K562 (cell line): Measurements from ENCODE around the gene LHPP.

ENCODE experiments used
- BDP1 ChIP-seq: IDR thresholded peaks from 3 replicates; pipeline ENCODE4 v1.6.1; 2011; ENCODE audit not compliant: insufficient read length, insufficient read depth
- EP300 ChIP-seq: IDR thresholded peaks from 2 replicates; pipeline ENCODE4 v1.6.1; 2012; ENCODE audit warnings: low read length, improper control_type of control experiment
- FOXM1 ChIP-seq, 2 experiments: fragments of 450-650 bp in 1 of 2; sonication (generic) in 1 of 2; formaldehyde crosslinking in 1 of 2; IDR thresholded peaks; 2 replicates each; pipeline versions ENCODE4 v1.6.1 to v1.9.0; 2017 to 2022; ENCODE audit warnings: low read depth in 2 of 2, mild to moderate bottlenecking in 2 of 2, missing genetic modification reagents in 1 of 2, moderate library complexity in 1 of 2
- KAT7 ChIP-seq: sonication (generic); formaldehyde crosslinking; IDR thresholded peaks from 2 replicates; pipeline ENCODE4 v1.8.0; 2022; ENCODE audit warnings: missing genetic modification reagents, mild to moderate bottlenecking, borderline replicate concordance
- SIN3B ChIP-seq: fragments of 450-650 bp; IDR thresholded peaks from 2 replicates; pipeline ENCODE4 v1.6.1; 2017; ENCODE audit warnings: low read depth, mild to moderate bottlenecking, moderate library complexity
- SRSF7 ChIP-seq: fragments of 200-400 bp; formaldehyde crosslinking; optimal IDR thresholded peaks from 2 replicates; pipeline ENCODE3; 2017; ENCODE audit warnings: mild to moderate bottlenecking, low read depth, low read length
- TBP ChIP-seq: optimal IDR thresholded peaks from 2 replicates; pipeline ENCODE3; 2011; ENCODE audit warnings: low read depth, low read length, improper control_type of control experiment
- TF ChIP-seq, protein P1 (sequence below): sonication (generic); formaldehyde crosslinking; IDR thresholded peaks from 2 replicates; pipeline ENCODE4 v1.8.0; 2022; ENCODE audit warnings: missing genetic modification reagents, mild to moderate bottlenecking, borderline replicate concordance
- TF ChIP-seq, protein P2 (sequence below): fragments of 450-650 bp; IDR thresholded peaks from 2 replicates; pipeline ENCODE4 v1.6.1; 2016; ENCODE audit warnings: antibody characterized with exemption

DNA sequence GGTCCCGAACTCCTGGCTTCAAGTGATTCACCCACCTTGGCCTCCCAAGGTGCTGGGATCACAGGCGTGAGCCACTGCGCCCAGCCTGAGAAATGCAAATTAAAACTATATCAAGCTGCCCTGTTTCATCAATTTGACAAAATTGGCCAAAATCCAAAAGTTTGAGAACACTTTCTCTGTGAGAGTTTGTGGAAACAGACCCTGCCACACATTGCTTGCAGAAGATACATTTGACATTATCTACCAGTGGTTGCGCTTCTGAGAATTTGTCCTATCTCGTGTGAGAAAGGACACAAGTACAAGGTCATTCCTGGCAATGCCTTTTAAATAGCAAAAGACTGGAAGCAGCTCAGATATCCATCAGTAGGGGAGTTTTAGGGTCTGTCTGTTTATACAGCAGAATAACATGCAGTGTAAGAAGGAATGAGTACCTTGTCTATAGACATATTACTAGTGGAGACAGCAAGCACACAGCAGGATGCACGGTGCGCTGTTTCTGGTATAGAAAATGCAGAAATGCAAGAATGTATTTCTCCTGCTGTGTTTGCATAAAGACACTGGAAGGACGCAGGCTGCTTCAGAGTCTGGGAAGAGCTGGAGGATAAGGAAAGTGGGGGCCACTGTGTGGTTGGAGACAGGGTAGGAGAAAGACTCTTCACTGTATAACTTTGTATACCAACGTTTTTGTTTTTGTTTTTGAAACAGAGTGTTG is 4.3 kb downstream of the LHPP start:
- TF ChIP-seq EP300 (no peak), KAT7 (CRISPR knock-in tag) (no peak), TBP (no peak), SIN3B (no peak), SRSF7 (no peak), FOXM1 (IDR thresholded peaks at IDR 0.05; ENCODE audit: low read depth) (no peak), FOXM1 (CRISPR knock-in tag; IDR thresholded peaks at IDR 0.05; ENCODE audit: low read depth) (no peak), BDP1 (no peak)
- TF ChIP-seq, protein P1, sequence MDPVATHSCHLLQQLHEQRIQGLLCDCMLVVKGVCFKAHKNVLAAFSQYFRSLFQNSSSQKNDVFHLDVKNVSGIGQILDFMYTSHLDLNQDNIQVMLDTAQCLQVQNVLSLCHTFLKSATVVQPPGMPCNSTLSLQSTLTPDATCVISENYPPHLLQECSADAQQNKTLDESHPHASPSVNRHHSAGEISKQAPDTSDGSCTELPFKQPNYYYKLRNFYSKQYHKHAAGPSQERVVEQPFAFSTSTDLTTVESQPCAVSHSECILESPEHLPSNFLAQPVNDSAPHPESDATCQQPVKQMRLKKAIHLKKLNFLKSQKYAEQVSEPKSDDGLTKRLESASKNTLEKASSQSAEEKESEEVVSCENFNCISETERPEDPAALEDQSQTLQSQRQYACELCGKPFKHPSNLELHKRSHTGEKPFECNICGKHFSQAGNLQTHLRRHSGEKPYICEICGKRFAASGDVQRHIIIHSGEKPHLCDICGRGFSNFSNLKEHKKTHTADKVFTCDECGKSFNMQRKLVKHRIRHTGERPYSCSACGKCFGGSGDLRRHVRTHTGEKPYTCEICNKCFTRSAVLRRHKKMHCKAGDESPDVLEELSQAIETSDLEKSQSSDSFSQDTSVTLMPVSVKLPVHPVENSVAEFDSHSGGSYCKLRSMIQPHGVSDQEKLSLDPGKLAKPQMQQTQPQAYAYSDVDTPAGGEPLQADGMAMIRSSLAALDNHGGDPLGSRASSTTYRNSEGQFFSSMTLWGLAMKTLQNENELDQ (CRISPR knock-in tag) = no peak
- TF ChIP-seq, protein P2, sequence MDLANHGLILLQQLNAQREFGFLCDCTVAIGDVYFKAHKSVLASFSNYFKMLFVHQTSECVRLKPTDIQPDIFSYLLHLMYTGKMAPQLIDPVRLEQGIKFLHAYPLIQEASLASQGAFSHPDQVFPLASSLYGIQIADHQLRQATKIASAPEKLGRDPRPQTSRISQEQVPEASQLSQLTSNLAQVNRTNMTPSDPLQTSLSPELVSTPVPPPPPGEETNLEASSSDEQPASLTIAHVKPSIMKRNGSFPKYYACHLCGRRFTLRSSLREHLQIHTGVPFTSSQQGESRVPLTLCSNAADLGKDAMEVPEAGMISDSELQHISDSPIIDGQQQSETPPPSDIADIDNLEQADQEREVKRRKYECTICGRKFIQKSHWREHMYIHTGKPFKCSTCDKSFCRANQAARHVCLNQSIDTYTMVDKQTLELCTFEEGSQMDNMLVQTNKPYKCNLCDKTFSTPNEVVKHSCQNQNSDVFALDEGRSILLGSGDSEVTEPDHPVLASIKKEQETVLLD = no peak
